Measurements from ENCODE around the gene E2F4.

The E2F4 gene

DNA sequence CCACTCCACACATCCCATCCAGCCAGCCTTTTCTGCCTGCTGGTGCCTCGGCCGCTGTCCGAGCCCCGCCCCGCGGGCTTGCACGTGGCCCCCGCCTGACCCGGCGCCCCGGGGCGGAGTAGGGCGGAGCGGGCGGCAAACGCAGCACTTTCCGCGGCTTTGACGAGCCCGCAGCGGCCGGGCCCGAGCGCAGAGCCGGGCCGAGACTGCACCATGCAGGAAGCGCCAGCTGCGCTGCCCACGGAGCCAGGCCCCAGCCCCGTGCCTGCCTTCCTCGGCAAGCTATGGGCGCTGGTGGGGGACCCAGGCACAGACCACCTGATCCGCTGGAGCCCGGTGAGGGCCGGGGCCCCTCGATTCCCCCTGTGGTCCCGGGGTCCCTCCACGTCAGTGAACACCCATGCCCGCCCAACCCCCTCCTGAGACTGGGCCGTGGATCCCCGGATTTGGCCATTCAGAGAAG is 27.3 kb upstream of the E2F4 start, which contains the start of gene HSF4:
TSS of gene HSF4 (plus strand) at position 147 of the 463 bp plus-strand sequence. CDS start at position 214, 67 bp downstream.
- no peak within 1 kb of the TSS for H3K4me3 ChIP-seq (ENCODE audit: low read depth, low read length)
- DNase-seq (ENCODE audit: low read depth) = peak; percentile 52
- TF ChIP-seq, protein P1, sequence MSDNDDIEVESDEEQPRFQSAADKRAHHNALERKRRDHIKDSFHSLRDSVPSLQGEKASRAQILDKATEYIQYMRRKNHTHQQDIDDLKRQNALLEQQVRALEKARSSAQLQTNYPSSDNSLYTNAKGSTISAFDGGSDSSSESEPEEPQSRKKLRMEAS (IDR thresholded peaks at IDR 0.05; ENCODE audit: low read depth, low read length) = no peak
- no peak for TF ChIP-seq MYC (IDR thresholded peaks at IDR 0.05; ENCODE audit: low read depth, low read length)
- no peak for TF ChIP-seq POLR2A (IDR thresholded peaks at IDR 0.05; ENCODE audit: extremely low read depth, insufficient read length)
- TF ChIP-seq CTCF (IDR thresholded peaks at IDR 0.05; ENCODE audit: low read depth, low read length) = no peak

GRCh38 chr16:67165121-67166078 is 26.6 kb upstream of the E2F4 start:
- H3K4me3 ChIP-seq (ENCODE audit: low read depth, low read length) = no peak overlapping the region
- TF ChIP-seq CTCF (IDR thresholded peaks at IDR 0.05; ENCODE audit: low read depth, low read length) = no peak
- TF ChIP-seq, protein P1 (IDR thresholded peaks at IDR 0.05; ENCODE audit: low read depth, low read length) = no peak
- no peak for TF ChIP-seq MYC (IDR thresholded peaks at IDR 0.05; ENCODE audit: low read depth, low read length)
- no peak for DNase-seq (ENCODE audit: low read depth)

DNA sequence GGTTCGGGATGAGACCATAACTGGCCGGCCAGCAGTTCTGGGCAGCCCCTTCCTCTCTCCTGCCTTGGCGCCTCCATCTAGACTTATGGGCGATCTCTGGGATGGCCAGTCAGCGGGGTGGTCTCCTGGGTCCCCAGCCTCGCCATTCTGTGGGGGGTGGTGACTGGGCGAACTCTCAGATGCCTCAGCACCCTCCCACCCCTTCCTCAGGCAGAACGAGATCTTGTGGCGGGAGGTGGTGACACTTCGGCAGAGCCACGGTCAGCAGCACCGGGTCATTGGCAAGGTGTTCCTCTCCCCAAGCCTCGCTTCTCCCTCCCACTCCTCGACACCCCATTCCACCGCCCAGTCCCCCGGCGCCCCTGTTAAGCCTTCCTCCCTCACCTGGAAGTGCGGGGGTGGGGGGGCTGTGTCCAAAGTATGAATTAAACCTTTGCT is 25.8 kb upstream of the E2F4 start:
- DNase-seq (ENCODE audit: low read depth) = no peak
- H3K4me3 ChIP-seq (ENCODE audit: low read depth, low read length) = no peak overlapping the region
- no peak for TF ChIP-seq POLR2A (IDR thresholded peaks at IDR 0.05; ENCODE audit: extremely low read depth, insufficient read length)
- TF ChIP-seq, protein P1 (IDR thresholded peaks at IDR 0.05; ENCODE audit: low read depth, low read length) = no peak
- TF ChIP-seq MYC (IDR thresholded peaks at IDR 0.05; ENCODE audit: low read depth, low read length) = no peak
- TF ChIP-seq CTCF (IDR thresholded peaks at IDR 0.05; ENCODE audit: low read depth, low read length) = no peak

DNA sequence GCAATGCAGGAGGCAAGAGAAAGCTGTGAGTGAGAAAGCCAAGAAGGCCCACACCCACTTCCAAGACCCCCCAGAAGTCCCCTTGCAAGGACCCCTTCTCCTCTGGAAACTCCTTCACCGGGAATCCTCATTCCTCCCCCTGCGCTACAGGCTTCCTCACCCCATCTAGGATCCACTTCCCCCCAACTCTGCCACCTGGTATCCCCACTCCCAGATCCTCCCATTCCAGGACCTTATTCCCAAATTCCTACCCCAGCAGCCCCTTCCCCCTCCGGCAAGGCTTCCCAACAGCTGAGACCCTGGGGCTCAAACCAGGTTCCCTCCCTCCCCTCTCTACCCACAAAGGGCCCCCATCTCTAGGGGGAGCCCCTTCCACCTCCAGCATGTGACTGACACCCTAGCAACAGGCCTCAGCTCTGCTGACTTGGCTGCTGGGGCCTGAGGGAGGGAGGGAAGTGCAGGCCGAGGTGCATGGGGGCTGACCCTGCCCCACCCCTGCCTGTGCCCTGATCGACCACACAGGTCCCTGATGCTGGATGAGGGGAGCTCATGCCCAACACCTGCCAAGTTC is 25.3 kb upstream of the E2F4 start:
- no peak for TF ChIP-seq CTCF (IDR thresholded peaks at IDR 0.05; ENCODE audit: low read depth, low read length)
- no peak for TF ChIP-seq MYC (IDR thresholded peaks at IDR 0.05; ENCODE audit: low read depth, low read length)
- no peak for TF ChIP-seq POLR2A (IDR thresholded peaks at IDR 0.05; ENCODE audit: extremely low read depth, insufficient read length)
- TF ChIP-seq, protein P1 (IDR thresholded peaks at IDR 0.05; ENCODE audit: low read depth, low read length) = no peak
- no peak overlapping the region for H3K4me3 ChIP-seq (ENCODE audit: low read depth, low read length)
- no peak for DNase-seq (ENCODE audit: low read depth)

DNA sequence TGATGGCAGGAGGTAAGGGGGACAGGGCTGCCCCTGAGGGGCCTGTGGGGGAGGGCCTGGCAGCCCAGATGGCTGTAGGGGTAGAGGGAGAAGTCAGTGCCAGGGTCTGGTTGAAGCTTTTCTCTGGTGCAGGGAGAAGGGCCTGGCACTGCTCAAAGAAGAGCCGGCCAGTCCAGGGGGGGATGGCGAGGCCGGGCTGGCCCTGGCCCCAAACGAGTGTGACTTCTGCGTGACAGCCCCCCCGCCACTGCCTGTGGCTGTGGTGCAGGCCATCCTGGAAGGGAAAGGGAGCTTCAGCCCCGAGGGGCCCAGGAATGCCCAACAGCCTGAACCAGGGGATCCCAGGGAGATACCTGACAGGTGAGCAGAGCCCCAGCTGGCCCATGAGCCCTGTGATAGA is 24.4 kb upstream of the E2F4 start:
- TF ChIP-seq CTCF (IDR thresholded peaks at IDR 0.05; ENCODE audit: low read depth, low read length) = no peak
- TF ChIP-seq POLR2A (IDR thresholded peaks at IDR 0.05; ENCODE audit: extremely low read depth, insufficient read length) = no peak
- TF ChIP-seq, protein P1 (IDR thresholded peaks at IDR 0.05; ENCODE audit: low read depth, low read length) = no peak
- TF ChIP-seq MYC (IDR thresholded peaks at IDR 0.05; ENCODE audit: low read depth, low read length) = no peak
- no peak overlapping the region for H3K4me3 ChIP-seq (ENCODE audit: low read depth, low read length)
- no peak for DNase-seq (ENCODE audit: low read depth)

Measured in NB4 (cell line).